ENCODE results near the gene GLUL.

- no peak for TF ChIP-seq EP300 (IDR thresholded peaks at IDR 0.05)
- no peak for TF ChIP-seq CTCF (IDR thresholded peaks at IDR 0.05)
- no peak for TF ChIP-seq POLR2AphosphoS5 (IDR thresholded peaks at IDR 0.05)
- no peak for TF ChIP-seq POLR2A (IDR thresholded peaks at IDR 0.05)
These were observed 13.2 kb upstream of the GLUL start for GRCh38 chr1:182404781-182405180.

Data from sigmoid colon (tissue), 4 donors.